SK-N-SH (cell line): ENCODE results near the gene OR1N1. TPM values are rescaled to one million over a fixed set of nuclear protein-coding genes. Genes with fewer than 3 reads are reported as not detected.

Source experiments
- CTCF ChIA-PET: fragments of 300-600, 350-600 bp; formaldehyde crosslinking; extraction: SDS; loops from one replicate; lab custom pipeline; 2021; lab: Yijun Ruan, JAX
- POLR2A ChIA-PET: fragments of 350-600 bp; sonication (Branson Sonifier 250); formaldehyde crosslinking; extraction: SDS; loops from one replicate; lab custom pipeline; 2020; ENCODE audit warnings: antibody characterized with exemption, inconsistent platforms; lab: Yijun Ruan, JAX
- DNase-seq: peaks from one replicate; pipeline ENCODE4 v3.0.0; 2012
- H2AFZ ChIP-seq: fragments of 200-600 bp; sonication (generic); 2 replicates; pipeline ENCODE4 v1.8.1; 2016; ENCODE audit warnings: antibody characterized with exemption, mild to moderate bottlenecking, low read depth
- H3F3A ChIP-seq: fragments of 200-600 bp; sonication (generic); replicated peaks from 2 replicates; pipeline ENCODE3; 2016; ENCODE audit warnings: antibody characterized with exemption, mild to moderate bottlenecking; ENCODE audit not compliant: insufficient read depth
- H3K27ac ChIP-seq, 2 experiments: fragments of 200-500 bp in 1 of 2; fragments of 200-600 bp in 1 of 2; sonication (Bioruptor generic) in 1 of 2; sonication (generic), shearing (Covaris generic) in 1 of 2; 2 replicates each; pipeline versions ENCODE4 v1.5.1 to v1.6.1; 2014 to 2016; ENCODE audit warnings: low read depth in 2 of 2, inconsistent platforms in 1 of 2, low read length in 1 of 2, mild to moderate bottlenecking in 1 of 2, mixed read lengths in 1 of 2
- H3K27me3 ChIP-seq: fragments of 200-600 bp; sonication (generic), shearing (Covaris generic); 2 replicates; pipeline ENCODE4 v1.6.1; 2016; ENCODE audit warnings: mixed run types; ENCODE audit not compliant: insufficient read depth
- H3K36me3 ChIP-seq, 2 experiments: fragments of 200-500 bp in 1 of 2; fragments of 200-600 bp in 1 of 2; sonication (Bioruptor generic) in 1 of 2; sonication (generic) in 1 of 2; replicated peaks in 1 of 2; 2 replicates each; pipeline versions ENCODE3 to v1.5.1; 2014 to 2016; ENCODE audit warnings: low read length in 1 of 2, mild to moderate bottlenecking in 1 of 2; ENCODE audit not compliant: insufficient read depth in 2 of 2, control insufficient read depth in 1 of 2
- H3K4me1 ChIP-seq, 2 experiments: fragments of 200-500 bp in 1 of 2; fragments of 200-600 bp in 1 of 2; sonication (Bioruptor generic) in 1 of 2; sonication (generic), shearing (Covaris generic) in 1 of 2; 2 replicates each; pipeline versions ENCODE4 v1.5.1 to v1.6.1; 2014 to 2016; ENCODE audit warnings: low read depth in 1 of 2, low read length in 1 of 2, mixed run types in 1 of 2; ENCODE audit not compliant: insufficient read depth in 2 of 2, control insufficient read depth in 1 of 2
- H3K4me2 ChIP-seq: fragments of 200-600 bp; sonication (generic), shearing (Covaris generic); 2 replicates; pipeline ENCODE4 v1.6.1; 2017; ENCODE audit warnings: mixed run types
- H3K4me3 ChIP-seq, 2 experiments: fragments of 200-500 bp in 1 of 2; fragments of 200-600 bp in 1 of 2; sonication (Bioruptor generic) in 1 of 2; sonication (generic), shearing (Covaris generic) in 1 of 2; 2 replicates each; pipeline versions ENCODE4 v1.5.1 to v1.8.1; 2014 to 2016; ENCODE audit warnings: low read depth in 2 of 2, inconsistent platforms in 1 of 2, low read length in 1 of 2, mild to moderate bottlenecking in 1 of 2, mixed read lengths in 1 of 2, moderate library complexity in 1 of 2
- H3K79me2 ChIP-seq: fragments of 200-600 bp; sonication (generic); 2 replicates; pipeline ENCODE4 v1.8.1; 2017; ENCODE audit warnings: mild to moderate bottlenecking; ENCODE audit not compliant: insufficient read depth
- H3K9ac ChIP-seq: fragments of 200-600 bp; sonication (generic); 2 replicates; pipeline ENCODE4 v1.6.1; 2017; ENCODE audit warnings: mixed run types
- H3K9me2 ChIP-seq: fragments of 200-600 bp; sonication (generic); 2 replicates; pipeline ENCODE4 v1.6.1; 2017; ENCODE audit warnings: mixed run types
- H3K9me3 ChIP-seq: fragments of 200-600 bp; sonication (generic); 2 replicates; pipeline ENCODE4 v1.6.1; 2017; ENCODE audit warnings: mixed run types, mild to moderate bottlenecking, moderate library complexity
- H4K20me1 ChIP-seq: fragments of 200-600 bp; sonication (generic); 2 replicates; pipeline ENCODE4 v1.6.1; 2017; ENCODE audit warnings: mild to moderate bottlenecking, mixed run types; ENCODE audit not compliant: insufficient read depth
- ELF1 ChIP-seq: IDR thresholded peaks from 2 replicates; pipeline ENCODE4 v1.4.0; 2012
- EP300 ChIP-seq, 2 experiments: IDR thresholded peaks; 2 replicates each; pipeline versions ENCODE4 v1.4.0 to v1.6.1; 2012; ENCODE audit warnings: borderline replicate concordance in 1 of 2, low read depth in 1 of 2, low read length in 1 of 2
- MEF2A ChIP-seq: IDR thresholded peaks from 2 replicates; pipeline ENCODE4 v1.4.0; 2012; ENCODE audit warnings: low read depth, borderline replicate concordance
- MXI1 ChIP-seq: IDR thresholded peaks from 2 replicates; pipeline ENCODE4 v1.6.1; 2012; ENCODE audit warnings: mild to moderate bottlenecking, low read depth, low read length, improper control_type of control experiment
- NFIC ChIP-seq: IDR thresholded peaks from 2 replicates; pipeline ENCODE4 v1.4.0; 2012; ENCODE audit warnings: borderline replicate concordance
- PBX3 ChIP-seq: IDR thresholded peaks from 2 replicates; pipeline ENCODE4; 2012
- POLR2AphosphoS5 ChIP-seq: IDR thresholded peaks from 2 replicates; pipeline ENCODE4 v1.6.1; 2012; ENCODE audit warnings: low read depth, low read length
- RAD21 ChIP-seq: IDR thresholded peaks from 2 replicates; pipeline ENCODE4 v1.6.1; 2012; ENCODE audit warnings: mild to moderate bottlenecking, low read length
- RCOR1 ChIP-seq: fragments of 150-350 bp; IDR thresholded peaks from 2 replicates; pipeline ENCODE4 v1.6.1; 2017; ENCODE audit warnings: antibody characterized with exemption, low read length
- RFX5 ChIP-seq: IDR thresholded peaks from 2 replicates; pipeline ENCODE4 v1.6.1; 2012; ENCODE audit warnings: mild to moderate bottlenecking, improper control_type of control experiment, low read length
- TAF1 ChIP-seq: IDR thresholded peaks from 2 replicates; pipeline ENCODE4 v1.6.1; 2012; ENCODE audit warnings: low read depth, mild to moderate bottlenecking, low read length, moderate library complexity, borderline replicate concordance
- TCF12 ChIP-seq: IDR thresholded peaks from 2 replicates; pipeline ENCODE4 v1.4.0; 2012
- TEAD4 ChIP-seq: IDR thresholded peaks from 2 replicates; pipeline ENCODE4 v1.4.0; 2012; ENCODE audit warnings: mild to moderate bottlenecking, borderline replicate concordance; ENCODE audit not compliant: insufficient read depth
- WGBS: methylation state at CpG from one replicate; pipeline ENCODE4 v1.1.6; 2017; ENCODE audit warnings: low lambda C conversion rate; 5-methylcytosine and 5-hydroxymethylcytosine counted together
- polyA plus RNA-seq, 3 experiments: library from polyadenylated mRNA; depleted of rRNA; stranded (reverse); fragments of >200 nt; gene quantifications; 2 replicates each; pipeline ENCODE4 v1.2.3, GENCODE V29; 2012
- TF ChIP-seq, protein P1 (sequence below): IDR thresholded peaks from 2 replicates; pipeline ENCODE4 v1.6.1; 2012; ENCODE audit warnings: mild to moderate bottlenecking, low read depth, low read length, moderate library complexity
- TF ChIP-seq, protein P2 (sequence below): fragments of 150-350 bp; IDR thresholded peaks from 2 replicates; pipeline ENCODE4 v1.6.1; 2017; ENCODE audit warnings: antibody characterized with exemption, low read length, low read depth, borderline replicate concordance
- TF ChIP-seq, protein P3 (sequence below): IDR thresholded peaks from 2 replicates; pipeline ENCODE4 v1.4.0; 2012; ENCODE audit warnings: low read depth, borderline replicate concordance

The OR1N1 gene
- polyA plus RNA-seq, 1 of the 3 experiments (the other 2 are of a cell fraction) = not detected

DNA sequence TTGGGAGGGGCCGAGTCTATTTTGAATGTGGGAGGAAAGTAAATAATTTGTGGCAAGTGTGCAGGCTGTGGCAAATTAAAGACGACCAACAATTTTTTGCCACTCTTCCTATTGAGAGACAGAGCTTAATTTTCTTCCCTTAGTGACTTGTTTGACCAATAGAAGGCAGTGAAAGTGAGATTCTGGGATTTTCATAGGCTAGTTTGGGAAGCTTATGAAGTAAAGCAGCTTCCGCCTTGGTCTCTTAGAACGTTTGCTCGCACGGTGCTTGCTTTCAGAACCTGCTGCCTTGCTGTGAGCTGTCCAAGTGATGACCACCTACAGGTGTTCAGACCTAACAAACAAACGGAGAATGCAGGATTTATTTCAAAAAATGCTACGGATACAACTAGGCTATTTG is 19.1 kb upstream of the OR1N1 start:
- 6% methylated on average over 8 of the region's 8 CpGs for WGBS
- Histone ChIP-seq H3K27me3 (no peaks in the 10 kb centered on the region), H3K27ac (no peak overlapping the region), H2AFZ (peak overlapping the region; percentile 83; the same call in 1 of the 2 replicates), H4K20me1 (no peaks in the 10 kb centered on the region), H3K79me2 (no peaks in the 10 kb centered on the region), H3K9ac (no peak overlapping the region), H3F3A (no peaks in the 10 kb centered on the region), H3K4me3 (peak overlapping the region; percentile 35 to 61), H3K4me2 (peak overlapping the region; percentile 57; the same call in 1 of the 2 replicates), H3K9me2 (no peaks in the 10 kb centered on the region), H3K4me1 (no peaks in the 10 kb centered on the region), H3K36me3 (no peaks in the 10 kb centered on the region), H3K9me3 (no peaks in the 10 kb centered on the region)
- TF ChIP-seq TCF12 (no peak), RFX5 (peak; percentile 78; the same call in 1 of the 2 replicates), RCOR1 (no peak), ELF1 (no peak)
- TF ChIP-seq, protein P1, sequence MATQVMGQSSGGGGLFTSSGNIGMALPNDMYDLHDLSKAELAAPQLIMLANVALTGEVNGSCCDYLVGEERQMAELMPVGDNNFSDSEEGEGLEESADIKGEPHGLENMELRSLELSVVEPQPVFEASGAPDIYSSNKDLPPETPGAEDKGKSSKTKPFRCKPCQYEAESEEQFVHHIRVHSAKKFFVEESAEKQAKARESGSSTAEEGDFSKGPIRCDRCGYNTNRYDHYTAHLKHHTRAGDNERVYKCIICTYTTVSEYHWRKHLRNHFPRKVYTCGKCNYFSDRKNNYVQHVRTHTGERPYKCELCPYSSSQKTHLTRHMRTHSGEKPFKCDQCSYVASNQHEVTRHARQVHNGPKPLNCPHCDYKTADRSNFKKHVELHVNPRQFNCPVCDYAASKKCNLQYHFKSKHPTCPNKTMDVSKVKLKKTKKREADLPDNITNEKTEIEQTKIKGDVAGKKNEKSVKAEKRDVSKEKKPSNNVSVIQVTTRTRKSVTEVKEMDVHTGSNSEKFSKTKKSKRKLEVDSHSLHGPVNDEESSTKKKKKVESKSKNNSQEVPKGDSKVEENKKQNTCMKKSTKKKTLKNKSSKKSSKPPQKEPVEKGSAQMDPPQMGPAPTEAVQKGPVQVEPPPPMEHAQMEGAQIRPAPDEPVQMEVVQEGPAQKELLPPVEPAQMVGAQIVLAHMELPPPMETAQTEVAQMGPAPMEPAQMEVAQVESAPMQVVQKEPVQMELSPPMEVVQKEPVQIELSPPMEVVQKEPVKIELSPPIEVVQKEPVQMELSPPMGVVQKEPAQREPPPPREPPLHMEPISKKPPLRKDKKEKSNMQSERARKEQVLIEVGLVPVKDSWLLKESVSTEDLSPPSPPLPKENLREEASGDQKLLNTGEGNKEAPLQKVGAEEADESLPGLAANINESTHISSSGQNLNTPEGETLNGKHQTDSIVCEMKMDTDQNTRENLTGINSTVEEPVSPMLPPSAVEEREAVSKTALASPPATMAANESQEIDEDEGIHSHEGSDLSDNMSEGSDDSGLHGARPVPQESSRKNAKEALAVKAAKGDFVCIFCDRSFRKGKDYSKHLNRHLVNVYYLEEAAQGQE = peak; percentile 38; the same call in 1 of the 2 replicates
- DNase-seq = no peak
- POLR2A ChIA-PET = no interaction called here
- CTCF ChIA-PET = no interaction called here

GRCh38 chr9:122538757-122539156 is 11.7 kb upstream of the OR1N1 start:
- H3F3A ChIP-seq = no peaks in the 10 kb centered on the region
- 7% methylated on average over 2 of the region's 2 CpGs for WGBS
- POLR2A ChIA-PET = no interaction called here
- CTCF ChIA-PET = no interaction called here
- no peak overlapping the region for H2AFZ ChIP-seq
- H4K20me1 ChIP-seq = no peaks in the 10 kb centered on the region
- H3K36me3 ChIP-seq = no peaks in the 10 kb centered on the region
- H3K27ac ChIP-seq = no peak overlapping the region
- H3K4me1 ChIP-seq = no peaks in the 10 kb centered on the region
- no peak for DNase-seq
- H3K9me3 ChIP-seq = no peaks in the 10 kb centered on the region
- H3K9ac ChIP-seq = no peak overlapping the region
- no peaks in the 10 kb centered on the region for H3K79me2 ChIP-seq
- H3K4me3 ChIP-seq = no peak overlapping the region
- H3K9me2 ChIP-seq = no peaks in the 10 kb centered on the region
- peaks cover 10% of the 10 kb centered on the region; the same call in 1 of the 2 replicates for H3K27me3 ChIP-seq
- H3K4me2 ChIP-seq = no peak overlapping the region
- TF ChIP-seq NFIC (no peak), MEF2A (no peak), TAF1 (no peak), TEAD4 (no peak), PBX3 (no peak), RAD21 (no peak), MXI1 (no peak), EP300 (IDR thresholded peaks at IDR 0.05; ENCODE audit: borderline replicate concordance in 1 of 2, low read depth in 1 of 2, low read length in 1 of 2) (no peak), TCF12 (no peak), POLR2AphosphoS5 (no peak)
- TF ChIP-seq, protein P2, sequence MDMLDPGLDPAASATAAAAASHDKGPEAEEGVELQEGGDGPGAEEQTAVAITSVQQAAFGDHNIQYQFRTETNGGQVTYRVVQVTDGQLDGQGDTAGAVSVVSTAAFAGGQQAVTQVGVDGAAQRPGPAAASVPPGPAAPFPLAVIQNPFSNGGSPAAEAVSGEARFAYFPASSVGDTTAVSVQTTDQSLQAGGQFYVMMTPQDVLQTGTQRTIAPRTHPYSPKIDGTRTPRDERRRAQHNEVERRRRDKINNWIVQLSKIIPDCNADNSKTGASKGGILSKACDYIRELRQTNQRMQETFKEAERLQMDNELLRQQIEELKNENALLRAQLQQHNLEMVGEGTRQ = no peak
- TF ChIP-seq, protein P1 = no peak
- TF ChIP-seq, protein P3, sequence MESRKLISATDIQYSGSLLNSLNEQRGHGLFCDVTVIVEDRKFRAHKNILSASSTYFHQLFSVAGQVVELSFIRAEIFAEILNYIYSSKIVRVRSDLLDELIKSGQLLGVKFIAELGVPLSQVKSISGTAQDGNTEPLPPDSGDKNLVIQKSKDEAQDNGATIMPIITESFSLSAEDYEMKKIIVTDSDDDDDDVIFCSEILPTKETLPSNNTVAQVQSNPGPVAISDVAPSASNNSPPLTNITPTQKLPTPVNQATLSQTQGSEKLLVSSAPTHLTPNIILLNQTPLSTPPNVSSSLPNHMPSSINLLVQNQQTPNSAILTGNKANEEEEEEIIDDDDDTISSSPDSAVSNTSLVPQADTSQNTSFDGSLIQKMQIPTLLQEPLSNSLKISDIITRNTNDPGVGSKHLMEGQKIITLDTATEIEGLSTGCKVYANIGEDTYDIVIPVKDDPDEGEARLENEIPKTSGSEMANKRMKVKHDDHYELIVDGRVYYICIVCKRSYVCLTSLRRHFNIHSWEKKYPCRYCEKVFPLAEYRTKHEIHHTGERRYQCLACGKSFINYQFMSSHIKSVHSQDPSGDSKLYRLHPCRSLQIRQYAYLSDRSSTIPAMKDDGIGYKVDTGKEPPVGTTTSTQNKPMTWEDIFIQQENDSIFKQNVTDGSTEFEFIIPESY = no peak
